Tibial nerve (tissue), 4 donors: ENCODE measurements around the gene SDSL.

ENCODE experiments used
- EP300 ChIP-seq, 2 donors: sonication (generic); formaldehyde crosslinking; IDR thresholded peaks; one replicate each; pipeline ENCODE4 v1.6.1; 2017; ENCODE audit warnings: antibody characterized with exemption in 2 of 2, mild to moderate bottlenecking in 1 of 2
- POLR2A ChIP-seq, 2 donors: fragments of 450-650 bp; IDR thresholded peaks; one replicate each; pipeline ENCODE4 v1.6.1; 2017; ENCODE audit warnings: antibody characterized with exemption in 2 of 2, mild to moderate bottlenecking in 2 of 2, moderate library complexity in 2 of 2
- TF ChIP-seq, protein P1 (sequence below), 5 experiments: fragments of 200-600 bp in 3 of 5; fragments of 450-650 bp in 2 of 5; sonication (generic) in 3 of 5; IDR thresholded peaks; one replicate each; pipeline ENCODE4 v1.5.1; 2016 to 2019; ENCODE audit warnings: antibody characterized with exemption in 5 of 5, mild to moderate bottlenecking in 3 of 5, moderate library complexity in 2 of 5

DNA sequence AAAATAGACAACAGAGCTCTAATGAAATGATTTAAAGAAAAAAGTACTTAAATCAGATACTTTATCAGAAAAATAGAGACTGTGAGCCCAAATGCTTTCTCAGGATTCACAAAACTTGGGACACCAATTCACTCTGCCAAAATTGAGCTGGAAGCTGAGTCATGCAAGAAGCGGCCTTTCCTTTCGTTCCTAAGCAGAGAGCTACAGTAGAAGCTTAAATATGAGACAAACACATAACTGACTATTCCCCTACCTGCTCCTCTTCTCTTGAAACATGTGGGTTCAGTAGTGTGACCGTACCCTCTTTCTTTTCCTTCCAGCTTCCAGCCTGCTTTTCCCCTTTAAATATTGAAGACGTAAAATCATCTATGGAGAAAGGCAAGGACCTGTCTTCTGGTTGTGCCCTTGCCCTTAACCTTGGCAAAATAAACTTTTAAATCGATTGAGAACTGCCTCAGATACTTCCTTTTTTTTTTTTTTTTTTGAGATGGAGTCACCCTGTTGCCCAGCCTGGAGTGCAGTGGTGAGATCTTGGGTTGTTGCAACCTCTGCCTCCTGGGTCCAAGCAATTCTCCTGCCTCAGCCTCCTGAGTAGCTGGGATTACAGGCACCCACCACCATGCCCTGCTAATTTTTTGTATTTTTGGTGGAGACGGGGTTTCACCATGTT, 14.1 kb upstream of the SDSL start:
- TF ChIP-seq, protein P1, sequence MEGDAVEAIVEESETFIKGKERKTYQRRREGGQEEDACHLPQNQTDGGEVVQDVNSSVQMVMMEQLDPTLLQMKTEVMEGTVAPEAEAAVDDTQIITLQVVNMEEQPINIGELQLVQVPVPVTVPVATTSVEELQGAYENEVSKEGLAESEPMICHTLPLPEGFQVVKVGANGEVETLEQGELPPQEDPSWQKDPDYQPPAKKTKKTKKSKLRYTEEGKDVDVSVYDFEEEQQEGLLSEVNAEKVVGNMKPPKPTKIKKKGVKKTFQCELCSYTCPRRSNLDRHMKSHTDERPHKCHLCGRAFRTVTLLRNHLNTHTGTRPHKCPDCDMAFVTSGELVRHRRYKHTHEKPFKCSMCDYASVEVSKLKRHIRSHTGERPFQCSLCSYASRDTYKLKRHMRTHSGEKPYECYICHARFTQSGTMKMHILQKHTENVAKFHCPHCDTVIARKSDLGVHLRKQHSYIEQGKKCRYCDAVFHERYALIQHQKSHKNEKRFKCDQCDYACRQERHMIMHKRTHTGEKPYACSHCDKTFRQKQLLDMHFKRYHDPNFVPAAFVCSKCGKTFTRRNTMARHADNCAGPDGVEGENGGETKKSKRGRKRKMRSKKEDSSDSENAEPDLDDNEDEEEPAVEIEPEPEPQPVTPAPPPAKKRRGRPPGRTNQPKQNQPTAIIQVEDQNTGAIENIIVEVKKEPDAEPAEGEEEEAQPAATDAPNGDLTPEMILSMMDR (IDR thresholded peaks at IDR 0.05): no peak
- no peak for TF ChIP-seq POLR2A (IDR thresholded peaks at IDR 0.05)
- no peak for TF ChIP-seq EP300 (IDR thresholded peaks at IDR 0.05)
